ENCODE measurements around the gene PNISR. TPM values are rescaled to one million over a fixed set of nuclear protein-coding genes. Genes with fewer than 3 reads are reported as not detected.

PNISR gene
- total and polyA plus RNA-seq, 12 donors = 25.6 to 161 (median 90.3) TPM

DNA sequence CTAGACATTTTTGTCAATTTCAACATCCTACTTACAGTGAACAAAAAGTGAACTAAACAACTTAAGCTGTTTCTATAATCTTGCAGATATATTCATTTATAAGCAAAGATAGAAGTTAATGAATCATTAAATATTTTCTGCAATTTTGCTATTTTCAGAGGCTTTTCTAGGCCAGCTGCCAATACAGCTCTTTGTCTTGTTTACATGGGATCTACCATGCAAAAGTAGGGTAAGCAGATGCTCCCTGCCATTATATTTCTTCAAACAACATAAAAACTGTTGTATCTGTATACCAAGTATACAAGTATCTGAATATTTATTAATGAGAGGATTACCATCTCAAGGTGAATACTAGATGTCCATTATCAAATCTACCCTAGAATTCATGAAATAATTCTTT is 15.4 kb downstream of the PNISR start:
- H3K4me1 ChIP-seq (replicated peaks in 1 of 2) = peaks cover 0 to 19% of the 10 kb centered on the region in 2 donors

DNA sequence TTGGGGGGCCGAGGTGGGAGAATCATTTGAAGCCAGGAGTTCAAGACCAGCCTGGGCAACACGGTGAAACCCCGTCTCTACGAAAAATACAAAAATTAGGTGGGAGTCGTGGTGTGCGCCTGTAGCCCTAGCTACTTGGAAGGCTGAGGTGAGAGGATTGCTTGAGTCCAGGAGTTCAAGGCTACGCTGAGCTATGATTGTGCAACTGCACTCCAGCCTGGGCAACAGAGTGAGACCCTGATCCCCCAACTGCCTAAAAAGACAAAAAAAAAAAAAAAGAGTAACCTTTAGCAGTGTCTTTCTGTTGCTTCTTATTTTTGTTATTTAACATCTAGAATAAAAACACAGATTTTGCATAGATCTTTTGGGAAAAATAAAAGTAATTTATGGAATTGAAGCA is 18.0 kb downstream of the PNISR start:
- Histone ChIP-seq H3K27ac (no peak overlapping the region), H3K27me3 (no peaks in the 10 kb centered on the region), H3K36me3 (replicated peaks in 1 of 2) (peaks cover 0 to 75% of the 10 kb centered on the region in 2 donors), H3K4me1 (replicated peaks in 1 of 2) (peaks cover 0 to 13% of the 10 kb centered on the region in 2 donors), H3K9me3 (replicated peaks in 1 of 3) (no peaks in the 10 kb centered on the region), H3K4me3 (no peak overlapping the region)
- intact Hi-C loops (cut with DNase I) = no loop called here
- TF ChIP-seq POLR2A (IDR thresholded peaks at IDR 0.05) (no peak), CTCF (IDR thresholded peaks at IDR 0.05) (no peak)
- DNase-seq = no peak
- WGBS, 4 donors = 78 to 81% (median 78%) methylated on average over 7 of the region's 7 CpGs

More for the DNA sequence above, 15.4 kb downstream of the PNISR start:
- DNase-seq = no peak
- TF ChIP-seq POLR2A (IDR thresholded peaks at IDR 0.05) (no peak), CTCF (IDR thresholded peaks at IDR 0.05) (no peak)
- no peak overlapping the region for H3K4me3 ChIP-seq
- intact Hi-C loops (cut with DNase I) = no loop called here
- H3K27ac ChIP-seq = no peak overlapping the region
- peaks cover 0 to 53% of the 10 kb centered on the region in 2 donors for H3K36me3 ChIP-seq (replicated peaks in 1 of 2)
- H3K27me3 ChIP-seq = no peaks in the 10 kb centered on the region
- no peaks in the 10 kb centered on the region for H3K9me3 ChIP-seq (replicated peaks in 1 of 3)

DNA sequence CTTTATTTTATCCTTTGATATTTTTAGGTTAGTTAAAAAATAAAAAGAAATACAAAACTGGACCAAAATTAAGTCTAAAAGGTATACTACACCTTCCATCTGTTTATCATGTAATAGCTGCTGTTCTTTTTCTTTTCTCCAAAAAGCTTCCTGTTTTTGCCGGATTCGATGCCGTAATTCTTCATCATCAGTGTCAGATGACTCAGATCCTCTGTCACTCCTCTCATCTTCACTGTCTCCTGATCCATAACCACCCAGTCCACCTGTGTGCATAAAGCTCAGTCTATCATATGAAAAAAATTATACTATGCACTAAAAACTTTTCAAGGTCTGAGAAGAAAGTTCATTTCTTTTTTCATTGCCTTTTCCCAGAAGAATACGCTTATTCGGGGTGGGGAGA is 22.7 kb downstream of the PNISR start:
- H3K27me3 ChIP-seq = no peaks in the 10 kb centered on the region
- TF ChIP-seq POLR2A (IDR thresholded peaks at IDR 0.05) (no peak), CTCF (IDR thresholded peaks at IDR 0.05) (no peak)
- 45 to 59% (median 54%) methylated on average over 5 of the region's 5 CpGs for WGBS, 4 donors
- H3K36me3 ChIP-seq (replicated peaks in 1 of 2) = peaks cover 0 to 92% of the 10 kb centered on the region in 2 donors
- no peaks in the 10 kb centered on the region for H3K9me3 ChIP-seq (replicated peaks in 1 of 3)
- intact Hi-C loops (cut with DNase I) = no loop called here
- no peak overlapping the region for H3K4me3 ChIP-seq
- DNase-seq = no peak
- H3K27ac ChIP-seq = no peak overlapping the region
- no peaks in the 10 kb centered on the region for H3K4me1 ChIP-seq (replicated peaks in 1 of 2)

GRCh38 chr6:99397287-99397686 is 27.8 kb downstream of the PNISR start:
- intact Hi-C loops (cut with DNase I) = no loop called here
- Histone ChIP-seq H3K4me3 (no peak overlapping the region), H3K4me1 (replicated peaks in 1 of 2) (peaks cover 0 to 6% of the 10 kb centered on the region in 2 donors), H3K36me3 (replicated peaks in 1 of 2) (peaks cover 0 to 41% of the 10 kb centered on the region in 2 donors), H3K27ac (no peak overlapping the region), H3K9me3 (replicated peaks in 1 of 3) (no peaks in the 10 kb centered on the region), H3K27me3 (no peaks in the 10 kb centered on the region)
- TF ChIP-seq POLR2A (IDR thresholded peaks at IDR 0.05) (no peak), CTCF (IDR thresholded peaks at IDR 0.05) (no peak)
- 0 to 92% (median 42%) methylated on average over 1 of the region's 1 CpG for WGBS, 4 donors
- no peak for DNase-seq
